Activated CD8-positive, alpha-beta memory T cell treated with anti-CD3 and anti-CD28 coated beads for 24 hours (primary cell): ENCODE measurements around the gene TNIP2.

Source experiments
- DNase-seq: peaks from one replicate; pipeline ENCODE4 v3.0.0-alpha.2; 2020

TNIP2 gene

DNA sequence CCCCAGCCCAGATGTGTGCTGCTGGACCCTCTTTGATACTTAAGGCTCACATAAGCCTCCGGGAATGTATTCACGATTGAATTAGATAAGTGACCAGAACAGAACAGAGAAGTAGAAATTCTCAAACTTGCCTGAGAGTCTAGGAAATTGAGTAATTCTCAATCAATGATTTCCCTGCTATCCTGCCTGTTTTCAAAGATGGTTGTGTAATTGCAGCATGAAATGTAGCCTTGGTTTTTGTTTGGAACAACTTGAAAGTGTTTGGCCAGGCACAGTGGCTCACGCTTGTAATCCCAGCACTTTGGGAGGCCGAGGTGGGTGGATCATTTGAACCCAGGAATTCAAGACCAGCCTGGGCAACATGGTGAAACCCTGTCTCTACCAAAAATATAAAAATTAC is 41.2 kb downstream of the TNIP2 start:
- DNase-seq = no peak

- peak; percentile 61 for DNase-seq
Observed at GRCh38 chr4:2714061-2714770, 41.9 kb downstream of the TNIP2 start.

- DNase-seq = no peak
Observed at GRCh38 chr4:2713337-2713736, 42.8 kb downstream of the TNIP2 start.

DNA sequence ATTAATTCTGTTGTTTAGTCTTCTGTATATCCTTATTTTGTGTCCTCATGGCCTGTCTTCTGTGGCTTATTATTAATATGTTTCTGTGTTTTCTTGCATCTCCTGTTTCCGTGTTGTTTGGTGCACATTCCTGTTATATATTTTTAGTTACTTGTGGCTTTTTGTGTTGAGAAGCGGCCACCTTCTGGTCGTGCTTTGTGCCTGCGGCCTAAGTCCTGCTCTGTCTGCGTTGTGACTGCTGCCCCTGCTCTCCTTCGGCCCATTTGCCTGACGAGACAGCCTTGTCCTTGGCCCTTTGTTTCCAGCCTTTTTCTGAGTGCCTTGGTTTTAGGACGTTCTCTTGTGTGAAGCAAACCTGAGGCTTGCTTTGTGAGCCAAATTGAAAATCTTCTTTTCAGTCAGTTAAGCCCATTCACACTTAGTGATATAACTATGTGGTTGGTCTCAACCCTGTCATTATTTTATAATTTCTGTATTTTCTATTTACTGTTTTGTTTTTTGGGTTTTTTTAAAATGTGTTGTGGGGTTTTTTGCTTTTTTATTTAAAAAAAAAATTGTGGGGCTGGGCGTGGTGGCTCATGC is 43.8 kb downstream of the TNIP2 start:
- no peak for DNase-seq

- DNase-seq = no peak
Observed at GRCh38 chr4:2702770-2703169, 53.4 kb downstream of the TNIP2 start.

DNA sequence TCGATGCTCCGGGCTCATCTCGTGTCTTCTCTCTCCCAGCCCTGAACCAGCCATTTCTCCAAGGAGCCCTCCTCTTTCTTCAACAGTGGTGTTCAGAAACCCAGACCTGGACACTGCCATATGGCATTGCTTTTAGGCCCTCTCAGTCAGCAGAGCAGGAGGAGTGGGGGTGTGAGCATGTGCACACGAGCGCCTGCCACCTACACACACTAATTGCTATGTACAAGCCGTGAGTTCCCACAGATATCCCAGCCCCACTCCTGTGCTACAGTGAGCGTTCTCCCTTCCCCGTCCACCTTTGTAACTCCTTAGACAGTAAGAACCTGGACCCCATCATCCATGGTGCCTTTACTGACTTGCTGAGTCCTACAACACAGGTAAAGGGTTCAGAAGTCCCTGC is 53.8 kb downstream of the TNIP2 start:
- no peak for DNase-seq

- no peak for DNase-seq
Observed at GRCh38 chr4:2700031-2700430, 56.1 kb downstream of the TNIP2 start.

- DNase-seq = no peak
Observed at GRCh38 chr4:2699534-2699933, 56.6 kb downstream of the TNIP2 start.

DNA sequence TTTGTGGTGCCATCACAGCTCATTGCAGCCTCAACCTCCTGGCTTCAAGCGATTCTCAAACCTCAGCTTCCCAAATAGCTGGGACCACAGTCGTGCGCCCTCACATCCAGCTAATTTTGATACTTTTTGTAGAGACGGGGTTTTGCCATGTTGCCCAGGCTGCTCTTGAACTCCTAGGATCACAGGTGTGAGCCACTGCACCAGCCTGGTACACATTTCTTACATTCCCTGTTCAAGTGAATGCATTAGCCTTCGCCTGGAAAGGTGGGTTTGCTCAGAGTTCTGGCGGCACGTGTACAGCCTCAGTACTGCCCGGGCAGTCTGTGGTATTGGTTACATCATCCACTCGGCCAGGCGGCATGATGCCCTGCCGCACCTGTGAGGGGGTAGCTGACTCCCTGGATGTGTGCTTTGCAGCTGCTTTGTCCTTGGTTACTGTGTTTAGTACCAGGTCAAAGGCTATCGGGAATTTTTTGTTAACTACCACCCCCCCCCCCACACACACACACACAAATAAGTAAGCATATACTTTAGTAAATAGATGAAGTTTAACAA is 57.1 kb downstream of the TNIP2 start:
- no peak for DNase-seq

DNA sequence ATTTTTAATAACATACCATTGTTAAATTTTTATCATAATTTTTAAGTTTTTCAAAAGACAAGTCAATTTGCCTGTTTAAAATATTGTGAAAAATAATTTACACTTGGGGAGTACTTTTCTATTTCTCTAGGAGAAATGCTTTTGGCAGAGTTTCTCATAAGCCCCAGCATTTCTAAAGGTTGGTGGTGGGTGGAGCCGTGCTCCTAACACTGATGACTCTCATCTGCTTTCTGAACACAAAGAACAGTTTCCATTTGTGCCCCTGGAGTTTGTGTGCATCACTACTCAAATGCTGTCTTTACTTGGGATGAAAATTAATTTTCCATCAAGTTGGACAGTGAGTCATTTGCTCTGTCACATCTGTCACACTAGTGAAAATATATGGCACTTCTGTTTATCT is 57.6 kb downstream of the TNIP2 start:
- no peak for DNase-seq

DNA sequence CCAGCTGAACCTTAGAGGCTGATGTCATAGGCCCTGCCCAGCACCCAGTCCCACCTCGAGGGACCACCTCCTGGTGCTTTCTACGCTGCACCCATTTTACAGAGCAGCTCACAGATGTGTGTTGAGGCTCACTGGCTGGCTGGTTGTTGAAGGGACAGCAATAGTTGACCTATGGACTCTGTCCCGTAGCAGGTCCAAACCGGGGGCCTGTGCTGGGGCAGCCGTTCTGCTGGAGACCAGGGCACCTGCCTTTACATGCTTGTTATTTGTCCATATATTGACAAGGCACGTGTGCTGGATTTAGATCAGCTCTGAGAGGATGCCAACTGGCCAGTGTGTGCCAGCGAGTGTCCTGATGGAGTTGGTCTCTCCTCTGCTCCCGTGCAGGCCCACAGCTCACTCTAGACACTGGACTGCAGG is 58.1 kb downstream of the TNIP2 start:
- peak; percentile 51 for DNase-seq

DNA sequence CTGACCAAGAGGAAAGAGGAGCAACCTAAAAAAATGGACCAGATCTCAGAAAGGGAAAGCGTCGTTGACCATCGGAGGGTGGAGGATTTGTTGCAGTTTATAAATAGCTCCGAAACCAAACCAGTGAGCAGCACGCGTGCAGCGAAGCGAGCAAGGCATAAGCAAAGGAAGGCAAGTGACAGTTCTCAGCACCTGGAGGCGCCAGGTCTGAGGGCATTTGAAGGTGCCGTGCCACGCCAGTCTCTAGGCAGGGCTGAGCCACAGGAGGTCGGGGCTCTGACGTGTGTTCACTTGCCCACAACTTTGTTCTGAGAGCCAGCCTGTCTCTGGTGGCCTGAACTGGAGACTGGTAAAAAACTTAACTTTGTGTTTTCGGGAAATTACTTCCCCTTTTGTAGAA is 59.7 kb downstream of the TNIP2 start:
- no peak for DNase-seq

DNA sequence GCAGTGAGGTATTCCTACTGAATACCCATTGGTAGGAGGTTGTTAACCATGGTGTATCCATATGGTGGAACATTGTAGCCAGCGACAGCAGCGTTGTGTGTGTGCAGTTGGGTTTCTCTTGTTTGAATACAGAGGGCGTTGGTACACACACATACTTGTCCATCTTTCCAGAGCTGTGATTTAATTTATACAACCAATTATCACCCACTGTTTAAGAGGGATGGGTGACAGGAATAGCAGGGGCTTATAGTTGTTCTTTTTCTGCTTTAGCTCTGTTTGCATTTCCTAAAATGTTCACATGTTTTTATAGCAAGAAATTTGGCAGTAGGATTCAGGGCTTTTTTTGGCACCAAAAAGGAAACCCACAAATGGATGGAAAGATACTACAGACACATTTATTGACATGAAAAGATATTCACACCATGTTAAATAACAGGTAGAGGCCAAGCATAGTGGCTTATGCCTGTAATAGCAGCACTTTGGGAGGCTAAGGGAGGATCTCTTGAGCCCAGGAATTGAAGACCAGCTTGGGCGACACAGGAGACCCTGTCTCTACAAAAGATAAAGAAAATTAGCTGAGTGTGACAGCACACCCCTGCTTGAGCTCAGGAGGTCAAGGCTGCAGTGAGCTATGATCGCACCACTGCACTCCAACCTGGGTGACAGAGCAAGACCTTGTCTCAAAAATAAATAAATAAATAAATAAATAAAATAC is 60.6 kb downstream of the TNIP2 start:
- DNase-seq = no peak

- no peak for DNase-seq
Observed at GRCh38 chr4:2694691-2695090, 61.4 kb downstream of the TNIP2 start.

DNA sequence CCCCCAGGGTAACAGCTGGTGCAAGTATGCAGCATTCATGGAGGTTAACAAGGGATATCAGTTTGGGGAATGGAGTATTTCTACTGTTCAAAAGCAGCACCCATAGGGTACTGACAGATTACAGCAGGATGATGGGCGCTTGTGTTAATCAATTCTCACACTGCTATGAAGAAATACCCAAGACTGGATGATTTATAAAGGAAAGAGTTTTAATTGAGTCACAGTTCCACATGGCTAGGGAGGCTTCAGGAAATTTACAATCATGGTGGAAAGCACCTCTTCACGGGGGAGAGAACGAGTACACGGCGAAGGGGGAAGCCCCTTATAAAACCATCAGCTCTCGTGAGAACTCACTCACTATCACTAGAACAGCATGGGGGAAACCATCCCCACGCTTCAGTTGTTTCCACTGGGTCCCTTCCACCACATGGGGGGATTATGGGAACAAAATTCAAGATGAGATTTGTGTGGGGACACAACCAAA is 64.1 kb downstream of the TNIP2 start:
- peak; percentile 58 for DNase-seq
